GM10248 (cell line): ENCODE results near the gene PDLIM1.

Experiments
- CTCF ChIA-PET: fragments of 300-600 bp; sonication (Branson Sonifier 250); formaldehyde crosslinking; extraction: SDS; loops from one replicate; lab custom pipeline; 2021; ENCODE audit warnings: antibody characterized with exemption; lab: Yijun Ruan, JAX
- POLR2A ChIA-PET: fragments of 350-650 bp; sonication (Branson Sonifier 250); formaldehyde crosslinking; extraction: SDS; loops from one replicate; lab custom pipeline; 2020; ENCODE audit warnings: antibody characterized with exemption; lab: Yijun Ruan, JAX
- DNase-seq: peaks from one replicate; pipeline ENCODE4 v3.0.0; 2012; ENCODE audit errors: extremely low spot score
- CTCF ChIP-seq: IDR thresholded peaks from 2 replicates; pipeline ENCODE4 v1.5.1; 2012; ENCODE audit warnings: mild to moderate bottlenecking, low read depth; ENCODE audit errors: extremely low read depth, missing control alignments, control extremely low read depth

The PDLIM1 gene

GRCh38 chr10:95250856-95251255 lies 39.9 kb downstream of the PDLIM1 start:
- TF ChIP-seq CTCF, result no peak
- ChIA-PET CTCF (interaction anchor here (1.6 kb wide), 1 partner anchor 113 kb away, joined by 4 read pairs; no protein-coding TSS in a partner anchor), POLR2A (no interaction called here)
- DNase-seq, result no peak

GRCh38 chr10:95249467-95249866 lies 41.3 kb downstream of the PDLIM1 start:
- ChIA-PET CTCF (interaction anchor here (0.7 to 8.0 kb wide), 4 partner anchors 10 to 125 kb away, joined by 3 to 277 read pairs (median 4); no protein-coding TSS in a partner anchor), POLR2A (no interaction called here)
- no peak for DNase-seq

GRCh38 chr10:95248989-95249388 lies 41.8 kb downstream of the PDLIM1 start:
- CTCF ChIA-PET, result interaction anchor here (0.7 to 8.0 kb wide), 3 partner anchors 11 to 114 kb away, joined by 3 to 277 read pairs (median 3); no protein-coding TSS in a partner anchor
- POLR2A ChIA-PET, result no interaction called here
- no peak for TF ChIP-seq CTCF

More at GRCh38 chr10:95249467-95249866, 41.3 kb downstream of the PDLIM1 start:
- TF ChIP-seq CTCF, result no peak

GRCh38 chr10:95247881-95248583 lies 42.8 kb downstream of the PDLIM1 start:
- no peak for TF ChIP-seq CTCF
- ChIA-PET CTCF (interaction anchor here (1.1 to 8.0 kb wide), 17 partner anchors 11 to 199 kb away, joined by 3 to 277 read pairs (median 10); no protein-coding TSS in a partner anchor), POLR2A (interaction anchor here (0.6 kb wide), 1 partner anchor 78 kb away, joined by 8 read pairs; no protein-coding TSS in a partner anchor)
- DNase-seq, result no peak

More at GRCh38 chr10:95248989-95249388, 41.8 kb downstream of the PDLIM1 start:
- no peak for DNase-seq

- ChIA-PET CTCF (interaction anchor here (0.6 to 8.0 kb wide), 42 partner anchors 8 to 353 kb away, joined by 3 to 277 read pairs (median 6); no protein-coding TSS in a partner anchor), POLR2A (no interaction called here)
- no peak for DNase-seq
- TF ChIP-seq CTCF, result no peak
Observed at GRCh38 chr10:95247200-95247880, 43.5 kb downstream of the PDLIM1 start.

GRCh38 chr10:95246582-95247051 lies 44.2 kb downstream of the PDLIM1 start:
- ChIA-PET CTCF (interaction anchor here (0.6 to 8.0 kb wide), 51 partner anchors 8 to 359 kb away, joined by 3 to 277 read pairs (median 5); no protein-coding TSS in a partner anchor), POLR2A (interaction anchor here (0.7 kb wide), 1 partner anchor 9 kb away, joined by 3 read pairs; no protein-coding TSS in a partner anchor)
- peak; percentile 66 for DNase-seq
- TF ChIP-seq CTCF, result peak; percentile 75
